CD1c-positive myeloid dendritic cell (primary cell): ENCODE measurements around the gene KDM5C.

Experiments used
- DNase-seq: peaks from one replicate; pipeline ENCODE4 v3.0.0-alpha.2; 2016; ENCODE audit errors: extremely low spot score

The KDM5C gene

DNA sequence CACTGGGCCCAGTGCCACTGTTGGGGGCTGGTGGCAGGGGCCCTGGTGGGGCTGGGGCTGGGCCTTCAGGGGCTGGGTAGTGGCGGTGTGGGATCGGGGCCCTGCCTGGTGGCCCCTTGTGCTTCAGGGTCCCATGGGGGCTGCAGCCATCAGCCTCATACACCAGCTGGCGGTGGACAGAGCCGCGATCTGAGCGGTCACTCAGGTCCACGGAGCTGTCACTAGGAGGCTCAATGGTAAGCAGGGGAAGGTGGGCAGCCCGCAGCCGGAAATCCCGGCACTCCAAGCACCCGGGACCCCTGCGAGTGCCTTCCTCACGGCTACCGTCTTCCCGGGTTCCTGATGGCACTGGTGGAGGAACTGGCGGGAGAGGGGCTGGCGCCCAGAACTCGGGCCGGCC, 25.5 kb upstream of the KDM5C start:
- no peak for DNase-seq

DNA sequence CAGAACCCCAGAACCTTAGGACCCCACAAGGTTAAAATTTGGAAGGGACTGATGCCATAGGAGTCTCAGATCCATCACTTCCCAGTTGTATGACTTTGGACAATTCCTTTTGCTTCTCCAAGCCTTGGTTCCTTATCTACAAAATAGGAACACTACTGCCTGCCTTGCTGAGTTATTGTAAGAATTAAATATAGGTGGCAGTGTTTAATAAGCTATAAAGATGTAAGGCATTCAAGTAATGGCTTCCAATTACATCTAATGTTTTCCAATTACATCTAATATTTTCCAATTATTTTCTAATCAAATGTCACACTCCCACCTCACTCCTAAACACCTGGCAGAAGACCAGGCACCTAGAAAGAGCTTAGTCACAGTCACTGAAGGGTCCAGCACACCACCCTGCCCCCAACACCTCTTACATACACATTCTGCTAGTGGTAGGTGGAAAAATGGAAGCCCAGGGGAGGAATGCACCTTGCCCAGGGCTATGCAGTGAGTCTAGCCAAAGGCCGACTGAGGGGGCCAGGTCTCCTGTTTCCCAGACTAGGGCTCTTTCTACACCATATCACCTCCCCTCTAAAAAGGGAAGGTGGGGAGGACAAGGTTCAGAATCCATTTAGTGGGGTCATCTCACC, 24.5 kb upstream of the KDM5C start:
- no peak for DNase-seq

DNA sequence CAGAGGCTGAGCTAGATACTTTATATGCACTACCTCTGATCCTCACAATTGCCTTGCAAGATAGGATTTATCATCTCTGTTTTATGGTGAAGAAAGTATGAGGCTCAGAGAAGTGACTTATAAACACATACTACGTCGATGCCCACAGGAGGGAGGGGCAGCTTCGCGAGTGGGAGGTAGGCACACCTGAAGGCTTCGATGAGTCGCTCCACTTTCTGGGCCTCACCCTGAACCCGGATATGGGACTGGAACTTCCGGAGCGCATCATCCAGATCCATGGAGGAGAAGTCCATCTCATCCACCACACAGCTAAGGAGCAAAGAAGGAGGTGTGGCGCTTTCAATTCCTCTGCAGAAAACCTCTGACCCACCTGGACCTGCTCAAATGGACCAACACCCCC, 22.9 kb upstream of the KDM5C start:
- DNase-seq = no peak

DNA sequence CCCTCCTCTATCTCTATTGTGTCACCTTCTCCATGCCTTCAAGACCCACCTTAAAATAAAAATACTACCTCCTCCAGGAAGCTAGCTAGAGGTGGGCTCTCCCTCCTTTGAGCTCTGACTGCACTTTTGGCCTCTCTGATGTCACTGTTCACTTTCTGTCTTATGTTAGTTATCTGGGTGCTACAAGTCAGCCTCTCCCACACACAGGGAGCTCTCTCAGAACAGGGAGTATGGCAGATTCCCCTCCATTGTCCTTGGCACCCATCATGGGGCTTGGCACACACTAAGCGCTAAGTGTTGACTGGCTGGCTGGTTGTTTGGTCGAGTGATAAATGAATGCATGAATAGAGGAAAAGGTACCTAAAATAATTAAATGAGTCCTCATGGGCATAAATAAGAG, 21.2 kb upstream of the KDM5C start:
- no peak for DNase-seq

DNA sequence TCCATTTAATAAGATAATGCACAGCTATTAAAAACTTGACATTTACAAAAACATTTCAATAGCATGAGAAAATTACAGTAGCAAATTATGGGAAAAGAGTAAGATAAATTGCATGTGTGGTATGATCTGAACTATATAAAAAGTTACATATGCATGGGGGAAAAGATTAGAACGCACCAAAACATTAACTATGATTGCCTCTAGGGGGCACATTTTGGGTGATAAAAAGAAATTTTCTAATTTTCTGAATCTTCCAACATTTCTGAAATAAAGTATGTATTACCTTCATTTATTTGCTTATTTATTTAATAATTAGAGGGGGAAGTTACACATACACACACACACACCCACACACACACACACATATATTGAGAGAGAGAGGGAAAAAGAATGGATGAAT, 19.6 kb upstream of the KDM5C start:
- no peak for DNase-seq

DNA sequence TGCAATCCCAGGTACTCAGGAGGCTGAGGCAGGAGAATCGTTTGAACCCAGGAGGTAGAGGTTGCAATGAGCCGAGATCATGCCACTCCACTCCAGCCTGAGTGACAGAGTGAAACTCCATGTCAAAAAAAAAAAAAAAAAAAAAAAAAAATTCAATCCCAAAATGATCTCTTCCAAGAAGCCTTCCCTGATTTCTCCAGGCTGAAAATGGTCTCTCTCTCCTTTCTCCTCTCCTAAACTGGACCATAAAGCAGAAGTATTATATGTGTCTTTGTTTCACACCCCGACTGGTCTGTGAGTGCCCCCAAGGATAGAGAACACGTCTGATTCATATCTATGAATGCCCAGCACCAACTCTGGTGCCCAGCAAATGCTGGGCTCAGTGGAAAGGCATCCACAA, 17.3 kb upstream of the KDM5C start:
- DNase-seq = no peak

DNA sequence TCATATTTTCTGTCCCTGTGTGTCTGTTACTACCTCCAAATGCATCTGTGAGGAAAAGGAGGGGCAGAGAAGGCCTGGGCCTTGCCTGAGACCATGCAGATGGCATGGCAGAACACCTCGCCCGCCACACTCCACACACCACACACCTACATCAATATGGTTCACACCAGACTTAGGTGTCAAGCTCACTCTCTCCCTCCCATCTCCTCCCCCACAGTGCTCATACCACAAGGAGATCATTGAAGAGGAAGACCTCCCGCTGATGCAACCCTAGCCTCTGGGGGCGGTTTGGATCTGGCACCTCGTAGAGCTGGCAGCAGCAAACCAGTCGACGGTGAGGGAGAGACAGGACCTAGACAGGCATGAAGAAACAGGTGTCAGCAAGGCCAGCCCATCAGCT, 16.6 kb upstream of the KDM5C start:
- DNase-seq = no peak

DNA sequence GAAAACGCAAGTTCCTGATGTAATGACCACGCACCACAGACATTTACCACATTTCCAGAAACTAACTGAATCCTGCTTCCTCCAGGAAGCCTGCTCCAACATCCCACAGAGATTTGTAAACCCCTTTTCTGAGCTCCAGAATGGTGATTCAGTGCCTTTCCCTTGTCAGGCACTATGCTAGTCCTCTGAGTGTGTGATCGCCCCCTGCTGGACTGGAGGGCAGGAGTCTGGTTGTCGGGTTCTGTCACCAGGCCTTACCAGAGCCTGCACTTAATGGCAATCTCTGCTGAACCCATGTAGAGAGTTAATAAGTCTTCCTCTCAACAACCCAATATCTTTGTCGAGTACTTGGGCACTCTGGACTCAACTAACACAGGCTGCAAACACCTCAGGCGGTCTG, 14.5 kb upstream of the KDM5C start:
- DNase-seq = peak; percentile 52

DNA sequence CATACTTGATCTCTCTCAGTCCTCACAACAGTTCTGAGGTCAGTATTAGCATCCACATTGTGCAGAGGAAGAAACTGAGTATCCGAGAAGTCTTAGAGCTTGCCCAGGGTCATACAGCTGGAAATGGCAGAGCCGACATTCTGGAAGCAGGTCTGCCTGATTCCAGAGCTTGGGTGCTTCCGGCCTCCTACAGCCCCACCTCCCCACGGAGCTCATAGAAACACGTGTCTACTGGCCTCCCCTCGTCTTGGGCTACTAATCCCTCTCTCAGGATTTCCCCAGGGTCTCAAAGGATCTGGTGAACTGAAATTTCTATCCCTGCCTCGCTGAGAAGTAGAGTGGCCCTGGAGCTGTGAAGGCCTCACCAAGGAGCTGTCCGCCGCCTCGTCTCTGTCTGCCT, 12.0 kb upstream of the KDM5C start:
- DNase-seq = no peak

DNA sequence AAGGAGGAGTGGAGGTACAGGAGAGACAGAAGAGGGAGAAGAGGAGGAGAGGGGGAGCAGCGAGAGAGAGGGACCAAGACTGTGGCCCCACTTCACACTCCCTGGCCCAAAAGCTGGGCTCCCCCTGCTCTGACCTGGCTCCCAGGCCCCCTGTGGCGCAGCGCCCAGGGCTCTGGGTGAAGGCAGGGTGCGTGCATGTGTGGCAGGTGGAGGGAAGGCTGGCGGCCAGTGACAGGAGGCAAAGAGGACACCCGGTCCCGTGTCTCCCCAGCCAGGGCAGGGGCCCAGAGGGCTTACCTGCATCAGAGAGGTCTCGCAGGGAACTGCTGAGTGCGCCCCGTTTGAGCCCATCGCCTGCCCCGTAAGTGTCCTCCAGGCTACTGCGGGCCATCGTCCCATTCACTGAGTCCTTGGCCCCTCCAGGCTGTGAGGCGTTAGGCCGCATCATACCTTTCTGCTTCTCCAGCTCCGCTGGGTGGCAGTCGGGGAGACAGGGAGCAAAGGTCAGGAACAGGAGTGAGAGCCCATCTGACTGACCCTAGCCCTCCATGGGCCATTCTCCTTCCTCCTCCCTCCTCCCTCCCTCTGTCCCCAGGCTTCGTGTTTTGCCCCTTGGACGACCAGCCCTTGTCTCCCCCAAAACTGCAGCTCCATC, 11.1 kb upstream of the KDM5C start:
- no peak for DNase-seq

DNA sequence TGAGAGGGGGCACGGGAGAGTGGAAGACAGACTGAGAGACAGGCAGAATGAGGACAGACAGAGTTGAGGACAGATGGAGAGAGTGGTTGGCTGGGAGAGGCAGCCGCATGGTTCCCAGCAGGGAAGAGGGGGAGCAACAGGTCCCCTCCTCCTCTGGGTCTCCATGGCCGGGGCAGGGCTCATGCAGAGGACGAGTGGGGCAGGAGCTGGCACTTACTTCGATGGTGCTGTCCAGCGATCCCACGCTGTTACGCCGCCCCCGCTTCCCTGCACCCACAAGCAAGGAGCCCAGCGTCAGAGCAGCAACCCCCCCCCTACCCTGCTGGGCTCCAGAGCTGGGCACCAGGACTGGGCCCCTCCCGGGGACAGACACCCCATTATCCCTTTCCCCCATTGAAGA, 10.6 kb upstream of the KDM5C start:
- no peak for DNase-seq

DNA sequence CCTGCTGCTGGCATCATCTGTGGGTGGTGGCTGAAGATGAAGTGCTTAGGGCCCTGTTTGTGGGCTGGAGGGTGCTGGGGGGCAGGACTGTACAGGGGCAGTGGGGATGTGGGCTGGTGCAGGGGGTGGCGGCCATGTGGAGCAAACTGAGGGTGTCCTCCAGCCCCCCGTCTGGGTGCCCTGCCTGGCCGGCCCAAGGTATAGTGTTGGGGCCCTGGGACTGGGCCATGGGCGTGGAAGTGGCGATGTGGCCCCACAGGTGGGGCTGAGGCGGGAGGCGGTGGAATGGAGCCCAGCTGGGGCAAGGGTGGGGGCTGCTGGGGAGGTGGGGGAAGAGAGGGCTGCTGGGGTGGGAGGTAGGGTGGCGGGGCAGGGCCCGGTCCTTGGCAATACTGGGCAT, 9.5 kb upstream of the KDM5C start:
- DNase-seq = no peak

DNA sequence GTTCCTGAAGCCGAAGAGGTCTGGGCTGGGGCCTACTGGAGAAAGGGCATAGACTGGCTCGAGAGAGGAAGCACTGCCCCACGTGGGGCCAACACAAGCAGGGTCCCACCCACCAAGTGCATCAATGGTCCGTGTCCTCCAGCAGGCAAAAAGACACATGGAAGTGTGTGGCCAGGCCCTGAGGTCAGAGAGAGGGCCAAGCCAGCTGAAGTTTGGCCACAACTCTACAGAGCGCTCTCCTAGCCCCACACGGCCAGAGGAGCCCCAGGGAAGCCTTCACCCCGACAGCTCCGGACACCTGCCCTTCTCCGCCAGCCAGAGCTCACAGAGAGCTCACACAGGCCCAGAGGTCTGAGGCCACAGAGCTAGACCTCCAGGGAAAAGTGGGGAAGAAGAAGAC, 8.5 kb upstream of the KDM5C start:
- no peak for DNase-seq

DNA sequence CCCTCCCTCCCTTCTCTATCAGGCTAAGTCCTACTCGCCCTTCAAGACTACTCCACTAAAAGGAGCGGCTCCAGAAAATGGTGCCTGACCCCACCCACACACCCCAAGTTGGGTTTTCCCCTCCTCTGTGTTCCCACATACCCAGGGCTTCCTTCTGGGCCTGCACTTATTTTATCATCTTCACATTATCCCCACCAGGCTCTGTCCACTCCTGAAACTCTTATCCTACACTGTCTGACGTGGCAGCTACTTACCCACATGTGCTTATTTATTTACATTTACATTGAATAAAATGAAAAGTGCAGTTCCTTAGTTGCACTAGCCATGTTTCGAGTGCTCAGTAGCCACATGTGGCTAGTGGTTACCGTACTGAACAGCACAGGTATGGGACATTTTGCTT, 5.1 kb upstream of the KDM5C start:
- no peak for DNase-seq

DNA sequence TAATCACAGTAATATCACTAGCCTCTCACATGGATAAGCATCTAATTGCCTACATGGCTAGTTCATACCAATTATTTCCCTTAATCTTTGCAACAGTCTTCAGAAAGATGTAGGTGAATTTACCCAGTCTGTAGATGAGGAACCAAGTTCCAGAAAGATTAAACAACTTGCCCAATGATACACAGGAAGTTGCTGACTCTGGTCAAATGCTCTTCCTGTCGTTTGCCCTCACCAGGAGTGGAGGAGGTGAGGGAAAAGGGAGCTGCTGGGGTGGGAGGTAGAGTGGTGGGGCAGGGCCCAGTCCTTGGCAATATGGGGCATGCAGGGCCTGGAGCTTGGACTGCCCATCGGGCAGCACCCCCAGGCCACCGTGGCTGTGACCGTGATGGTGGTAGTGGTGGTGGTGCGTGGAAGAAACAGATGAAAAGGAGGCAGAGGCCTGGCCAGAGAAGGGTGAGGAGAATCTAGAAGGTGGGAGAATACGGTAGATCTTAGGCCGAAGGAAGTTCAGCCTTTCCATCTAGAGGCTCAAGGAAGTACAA, 2.3 kb upstream of the KDM5C start:
- peak; percentile 19 for DNase-seq

DNA sequence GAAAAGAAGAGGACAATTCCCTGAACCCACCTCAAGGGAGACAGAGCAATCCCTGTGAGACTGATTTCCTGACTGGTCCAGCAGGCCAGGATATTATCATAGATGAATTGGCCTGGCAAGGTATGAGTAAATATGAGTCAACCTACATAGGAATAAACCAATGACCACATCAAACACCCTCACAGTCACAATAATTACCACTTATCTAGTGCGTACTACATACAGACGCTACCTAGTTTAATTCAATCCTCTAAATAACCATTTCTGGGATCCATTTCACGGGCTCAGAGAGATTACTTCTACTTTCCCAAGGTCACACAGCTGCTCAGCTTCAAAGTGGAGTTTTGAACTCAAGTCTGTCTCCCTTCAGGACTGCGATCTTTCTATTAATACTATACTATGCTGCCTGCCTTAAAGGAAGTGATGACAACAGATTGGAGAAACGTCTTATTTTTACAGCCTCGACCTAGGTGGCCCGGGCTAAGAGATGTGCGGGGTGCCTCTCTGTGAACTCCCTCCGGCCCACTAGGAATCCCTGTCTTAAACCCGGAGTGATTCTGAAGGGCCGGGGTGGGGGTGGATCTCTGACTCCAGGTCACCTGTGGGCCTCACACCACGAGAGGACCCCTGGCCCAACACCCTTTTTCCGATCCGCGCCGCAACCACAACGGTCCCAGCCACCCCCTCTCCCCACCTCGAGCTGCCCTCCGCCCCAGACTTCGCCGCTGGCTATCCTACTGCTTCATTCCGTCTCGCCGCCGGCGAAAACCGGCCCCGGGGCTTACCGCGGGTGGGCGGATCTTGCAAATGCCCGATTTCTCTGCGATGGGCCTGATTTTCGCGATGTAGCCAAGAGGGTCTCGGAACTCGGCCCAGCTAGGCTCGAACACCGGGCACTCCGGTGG, 800 bp downstream of the KDM5C start:
- peak; percentile 1 for DNase-seq

DNA sequence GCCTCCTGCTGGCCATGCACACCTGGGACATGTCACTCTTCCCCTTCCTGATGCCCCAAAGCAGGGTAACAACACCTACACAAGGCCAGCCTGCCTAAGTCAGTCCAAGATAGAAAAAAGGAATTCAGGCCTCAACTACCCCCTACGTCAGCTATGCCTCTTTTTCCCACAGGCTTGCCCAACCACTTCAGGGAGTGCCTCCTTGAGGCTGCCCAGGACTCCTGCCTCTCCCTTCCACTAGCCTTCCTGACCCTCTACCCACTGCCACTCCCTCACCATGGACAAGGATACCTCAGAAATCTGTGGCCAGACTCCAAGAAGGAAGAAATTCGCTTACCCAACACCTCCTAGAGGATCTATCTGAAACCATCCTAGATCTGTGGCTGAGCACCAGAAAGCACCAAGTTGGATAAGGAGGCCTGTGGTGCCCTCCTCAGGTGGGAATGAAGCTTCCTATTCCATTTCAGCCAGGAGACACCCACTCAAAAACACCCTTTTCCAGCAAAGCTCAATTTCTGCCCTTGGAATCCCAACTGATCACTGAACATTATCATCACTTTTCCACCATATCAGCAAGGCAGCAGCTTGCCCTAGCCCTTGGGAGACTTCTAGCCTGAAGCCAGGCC, 1.8 kb downstream of the KDM5C start:
- DNase-seq = peak; percentile 1

DNA sequence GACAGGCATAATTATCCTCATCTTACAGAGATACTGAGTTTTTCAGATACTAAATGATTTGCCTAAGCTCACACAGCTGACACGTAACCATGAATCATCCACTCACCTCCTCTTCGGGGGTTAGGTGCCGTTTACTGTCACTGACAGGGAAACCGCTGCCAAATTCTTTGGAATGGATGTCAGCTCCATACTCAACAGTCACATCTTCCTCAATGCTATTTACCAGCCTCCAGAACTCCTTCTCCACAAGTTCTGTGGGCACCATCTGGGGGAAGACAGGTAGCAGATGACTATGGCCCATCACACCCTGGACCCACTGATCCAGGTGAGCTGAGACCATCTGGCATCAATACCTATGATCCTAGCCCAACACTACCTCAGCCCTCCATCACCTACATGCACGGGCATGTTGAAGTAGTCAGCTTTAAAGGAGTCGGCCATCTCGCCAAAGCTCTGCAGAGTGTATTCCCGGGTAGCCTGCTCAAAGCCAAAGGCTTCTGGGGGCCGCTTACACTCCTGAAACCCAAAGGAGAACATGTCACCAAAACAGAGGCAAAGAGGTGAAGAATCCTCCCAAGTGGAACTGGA, 13.5 kb downstream of the KDM5C start:
- DNase-seq = no peak

DNA sequence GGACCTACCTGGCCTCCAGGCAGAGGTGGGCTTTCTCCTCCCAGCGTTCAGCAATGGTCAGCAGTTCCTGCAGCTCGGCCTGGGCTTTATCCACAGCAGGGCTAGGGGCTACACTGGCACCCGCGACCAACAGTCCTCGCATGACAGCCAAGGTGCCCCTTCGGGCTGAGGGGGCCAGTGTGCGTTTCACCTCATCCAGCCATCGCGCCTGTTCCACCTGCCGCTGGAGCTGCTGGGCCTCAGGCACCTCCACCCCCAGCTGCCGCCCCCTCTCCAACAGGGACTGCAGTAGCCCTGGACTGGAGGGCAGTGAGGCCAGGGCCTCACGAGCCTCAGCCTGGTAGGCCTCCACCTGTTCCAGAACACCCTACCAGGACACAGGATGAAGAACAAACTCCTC, 28.3 kb downstream of the KDM5C start:
- no peak for DNase-seq

DNA sequence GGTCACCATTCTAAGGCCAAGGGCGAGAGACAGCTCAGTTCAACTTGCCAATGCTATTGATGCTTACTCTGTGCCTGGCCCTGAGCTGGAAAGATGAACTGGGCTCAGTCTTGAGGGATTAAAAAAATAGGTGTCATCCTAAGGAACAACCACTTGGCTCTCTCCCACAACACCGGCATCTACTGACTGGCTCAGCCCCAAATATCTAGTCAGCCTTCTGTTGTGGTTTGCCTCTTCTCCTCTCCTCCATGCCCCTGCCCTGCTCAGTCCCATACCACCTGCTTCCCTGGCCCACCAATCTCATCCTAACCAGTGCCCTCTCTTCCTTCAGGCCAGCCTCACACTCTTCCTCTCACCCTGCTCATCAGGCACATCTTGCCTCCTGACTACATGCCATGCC, 29.6 kb downstream of the KDM5C start:
- no peak for DNase-seq

DNA sequence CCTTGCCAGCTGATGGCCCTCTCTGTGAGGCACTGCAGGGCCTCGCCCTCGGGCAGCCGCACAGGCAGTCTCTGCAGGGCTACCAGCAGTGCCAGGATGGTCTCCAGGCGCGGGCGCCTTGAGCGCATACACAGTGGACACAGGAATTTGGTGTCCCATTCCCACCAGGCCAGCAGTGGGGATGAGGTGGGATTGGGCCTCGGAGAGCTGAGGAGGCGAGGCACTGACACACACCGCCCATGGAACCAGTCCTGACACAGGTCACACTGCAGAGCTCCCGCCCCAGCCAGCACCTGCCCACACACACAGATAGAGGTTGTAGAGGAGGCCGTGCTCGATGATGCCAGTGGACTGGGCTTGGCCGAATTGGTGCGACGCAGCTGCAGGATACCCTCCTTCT, 30.7 kb downstream of the KDM5C start:
- no peak for DNase-seq

DNA sequence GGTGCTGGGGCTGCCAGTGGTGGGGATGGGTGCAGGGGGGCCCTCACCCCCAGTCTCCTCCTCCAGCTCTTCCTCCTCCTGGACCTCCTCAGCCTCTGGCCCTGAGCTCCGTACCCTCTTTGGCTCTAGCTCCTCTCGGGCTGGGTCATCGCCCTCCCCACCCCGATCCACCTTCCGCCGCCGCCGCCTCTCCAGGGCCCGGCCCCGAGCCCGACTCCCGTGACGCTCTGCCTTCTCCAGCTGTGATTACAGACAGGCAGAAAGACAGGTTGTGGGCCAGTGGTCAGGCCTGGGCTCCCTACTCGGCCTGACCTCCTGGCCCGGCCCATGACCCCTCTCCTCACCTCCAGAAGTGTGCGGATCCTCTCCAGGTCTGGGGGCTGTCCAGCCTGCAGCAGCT, 31.9 kb downstream of the KDM5C start:
- DNase-seq = no peak
